NCI-H1930 (cell line): Measurements from ENCODE around the gene SLC25A26.

ENCODE experiments used
- DNase-seq, 2 experiments: peaks; one replicate each; lab custom pipeline; 2025; lab: John Stamatoyannopoulos, UW

SLC25A26 gene

GRCh38 chr3:66376568-66376967 is 155.8 kb downstream of the SLC25A26 start:
- no peak for DNase-seq

DNA sequence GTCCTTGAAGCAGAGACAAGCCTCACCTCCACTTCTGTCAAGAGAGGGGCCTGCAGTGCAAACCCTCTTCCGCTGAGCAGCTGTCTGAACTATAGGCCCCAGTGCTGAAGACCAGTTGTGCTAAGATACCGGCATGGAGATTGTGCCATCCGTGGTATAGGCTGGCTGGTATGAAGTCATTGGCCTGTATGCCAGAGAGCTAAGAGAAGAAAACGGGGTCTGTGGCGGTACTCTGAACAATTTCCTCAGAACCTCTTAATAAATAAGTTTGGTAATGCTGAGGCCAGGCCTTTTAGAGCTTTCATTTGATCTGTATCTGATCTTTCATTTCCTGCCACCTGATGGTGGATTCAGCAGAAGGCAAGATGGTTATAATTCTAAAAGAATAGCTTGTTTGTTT is 157.0 kb downstream of the SLC25A26 start:
- no peak for DNase-seq

- no peak for DNase-seq
These were observed 157.5 kb downstream of the SLC25A26 start for GRCh38 chr3:66378256-66378655.

DNA sequence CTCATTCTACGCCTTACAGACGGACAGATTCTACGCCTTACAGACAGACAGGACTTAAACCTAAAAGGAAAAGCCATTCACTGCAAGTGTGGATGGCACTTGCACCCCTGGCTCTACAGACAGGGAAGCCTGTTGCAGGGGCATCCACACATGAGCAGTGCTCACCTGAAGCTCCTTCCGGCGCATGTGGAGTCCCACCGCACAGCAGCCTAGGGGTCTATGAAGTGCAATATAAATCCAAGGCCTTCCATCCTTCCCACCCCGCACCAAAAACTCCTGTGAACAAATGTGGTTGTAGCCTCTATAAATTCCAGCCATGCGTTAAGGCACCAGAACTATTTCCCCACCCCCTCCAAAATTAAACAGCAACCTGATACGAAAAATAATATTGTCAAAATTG is 158.8 kb downstream of the SLC25A26 start:
- no peak for DNase-seq

DNA sequence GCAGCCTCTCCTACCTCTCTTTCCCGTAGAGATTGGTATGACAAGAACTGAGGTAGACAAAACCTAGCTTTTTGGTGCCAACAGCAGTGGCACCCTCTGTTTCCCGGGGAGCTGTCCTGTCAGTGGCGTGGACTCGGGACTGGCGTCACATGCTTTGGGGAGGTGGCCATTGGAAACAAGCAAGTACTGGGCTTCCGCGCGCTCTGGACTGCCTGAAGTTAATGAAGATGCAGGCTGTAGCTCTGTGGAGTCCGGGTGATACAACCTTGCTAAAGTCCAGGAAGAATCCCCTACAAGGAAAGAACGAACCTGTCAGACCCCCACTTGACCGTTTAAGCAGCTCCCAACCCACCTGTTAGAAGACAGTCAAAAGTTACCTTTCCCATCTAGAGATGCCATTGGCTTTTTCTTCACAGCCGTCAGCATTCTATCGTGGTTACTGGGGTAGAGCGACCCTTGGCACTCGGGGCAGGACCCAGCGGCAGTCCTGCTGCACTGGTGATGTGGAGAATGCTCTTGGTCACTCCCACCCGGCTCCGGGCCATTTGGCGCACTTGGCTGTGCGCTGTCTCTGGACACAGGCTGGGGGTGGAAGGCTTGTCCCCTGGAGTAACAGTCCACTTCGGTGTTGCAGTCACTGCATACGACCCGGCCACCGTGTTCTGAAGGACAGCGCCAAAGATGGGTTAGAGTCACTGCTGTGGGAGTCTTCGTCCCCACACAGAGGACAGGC is 159.6 kb downstream of the SLC25A26 start:
- no peak for DNase-seq

- DNase-seq: no peak
These were observed 160.8 kb downstream of the SLC25A26 start for GRCh38 chr3:66381626-66382025.

GRCh38 chr3:66382142-66382541 is 161.3 kb downstream of the SLC25A26 start:
- no peak for DNase-seq

DNA sequence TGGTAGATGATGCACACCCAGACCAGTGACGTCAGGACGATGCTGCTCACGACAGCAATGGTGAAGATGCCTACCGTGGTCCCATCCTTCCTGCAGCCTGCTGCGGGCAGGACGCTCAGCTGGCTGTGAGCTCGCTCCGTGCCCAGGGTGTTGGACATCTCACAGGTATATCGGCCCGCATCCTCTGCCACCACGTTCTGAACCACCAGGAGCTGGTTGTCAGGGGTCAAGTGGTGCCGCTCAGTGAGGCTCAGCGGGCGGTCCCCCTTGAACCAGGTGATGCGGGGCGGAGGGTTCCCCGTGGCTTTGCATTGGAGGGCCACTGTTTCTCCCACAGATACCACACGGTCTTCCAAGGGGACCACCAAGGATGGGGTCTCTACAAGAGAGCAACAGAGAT is 162.2 kb downstream of the SLC25A26 start:
- no peak for DNase-seq

DNA sequence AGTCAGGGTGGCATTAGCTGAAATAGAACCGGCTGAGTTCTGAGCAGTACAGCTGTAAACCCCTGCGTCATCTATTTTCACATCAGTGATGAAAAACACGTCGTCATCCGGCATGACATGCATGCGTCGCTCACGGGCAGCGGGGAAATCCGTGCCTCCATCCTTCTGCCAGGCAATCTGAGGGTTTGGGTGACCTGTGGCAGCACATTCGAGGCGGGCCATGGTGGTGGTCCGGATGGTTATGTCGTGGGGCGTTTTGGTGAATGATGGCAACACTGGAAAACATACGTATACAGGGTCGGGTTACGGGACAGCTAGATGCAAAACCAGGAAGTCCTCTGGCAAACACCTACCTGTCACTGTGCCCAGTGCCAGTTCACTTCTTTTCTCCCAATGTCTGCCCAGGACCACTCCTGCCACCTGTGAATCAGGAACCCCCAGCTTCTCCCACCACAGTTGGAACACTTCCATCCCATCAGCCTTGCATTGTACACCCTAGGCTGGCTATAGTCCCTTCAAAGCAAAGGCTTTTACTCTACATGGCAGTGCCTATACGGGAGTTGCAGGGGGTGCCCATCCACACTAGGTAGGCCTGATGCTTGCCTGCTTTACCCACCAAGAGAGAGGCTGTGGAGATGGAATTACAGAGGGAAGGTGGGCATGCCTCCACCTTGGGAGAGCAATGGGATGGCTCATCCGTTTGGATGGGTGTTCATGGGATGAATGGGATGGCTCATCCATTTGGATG is 163.4 kb downstream of the SLC25A26 start:
- no peak for DNase-seq

DNA sequence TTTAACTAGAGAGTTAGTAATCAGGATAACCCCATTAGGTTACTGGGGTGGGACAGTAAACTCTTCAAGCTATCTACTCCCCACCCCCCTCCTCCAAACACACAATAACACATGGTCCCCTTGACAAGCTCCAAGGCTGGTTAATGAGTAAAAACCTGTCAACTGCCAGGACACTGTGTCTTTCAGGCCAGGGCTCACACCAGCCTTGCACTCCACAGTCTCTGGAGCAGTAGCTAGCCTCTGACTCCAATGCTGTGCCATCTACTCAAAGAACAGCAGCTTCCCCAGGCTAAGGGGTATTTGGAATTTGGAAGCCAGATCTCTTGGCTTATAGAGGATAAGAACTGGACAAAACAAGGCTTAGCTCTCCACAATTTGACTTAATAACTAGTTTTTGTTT is 164.3 kb downstream of the SLC25A26 start:
- no peak for DNase-seq

DNA sequence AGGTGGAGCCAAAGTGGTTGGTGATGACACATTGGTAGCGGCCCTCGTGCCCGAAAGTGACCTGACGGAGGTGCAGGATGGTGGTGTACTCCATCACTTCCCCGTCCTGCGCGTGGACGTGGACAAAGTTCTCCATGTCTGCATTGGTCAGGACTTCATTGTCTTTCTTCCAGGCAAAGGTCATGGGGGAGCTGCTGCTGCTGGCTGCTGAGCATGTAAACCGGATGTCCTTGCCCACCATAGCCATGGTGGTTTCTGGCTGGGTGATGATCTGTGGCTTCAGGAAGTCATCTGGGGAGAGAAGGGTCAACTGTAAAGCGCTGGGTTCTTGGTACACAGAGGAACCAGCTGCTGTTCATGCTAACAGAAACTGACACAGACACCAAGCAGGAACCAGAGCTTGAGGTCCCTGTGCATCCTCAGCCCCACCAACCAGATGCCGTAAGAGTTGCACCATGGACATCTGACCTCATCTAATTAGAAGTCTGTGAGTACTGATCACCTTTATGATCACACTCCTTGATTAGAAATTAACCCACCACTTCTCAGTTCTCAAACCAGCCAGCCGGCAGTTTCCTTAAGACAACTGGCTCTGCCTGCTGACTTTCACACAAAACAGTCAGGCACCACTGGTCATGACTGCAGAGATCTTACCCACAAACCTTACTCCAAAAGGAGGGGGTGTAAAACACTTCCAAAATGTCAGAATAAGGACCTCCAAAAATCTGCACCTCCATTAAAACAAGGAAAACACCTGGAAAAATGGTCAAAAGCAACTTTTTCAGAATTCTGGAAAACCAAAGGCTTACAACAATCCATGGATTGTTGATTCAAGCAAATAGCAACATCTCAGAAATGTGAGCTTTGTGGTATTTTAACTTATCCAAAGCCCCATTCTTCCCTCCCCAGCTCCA is 165.5 kb downstream of the SLC25A26 start:
- no peak for DNase-seq

DNA sequence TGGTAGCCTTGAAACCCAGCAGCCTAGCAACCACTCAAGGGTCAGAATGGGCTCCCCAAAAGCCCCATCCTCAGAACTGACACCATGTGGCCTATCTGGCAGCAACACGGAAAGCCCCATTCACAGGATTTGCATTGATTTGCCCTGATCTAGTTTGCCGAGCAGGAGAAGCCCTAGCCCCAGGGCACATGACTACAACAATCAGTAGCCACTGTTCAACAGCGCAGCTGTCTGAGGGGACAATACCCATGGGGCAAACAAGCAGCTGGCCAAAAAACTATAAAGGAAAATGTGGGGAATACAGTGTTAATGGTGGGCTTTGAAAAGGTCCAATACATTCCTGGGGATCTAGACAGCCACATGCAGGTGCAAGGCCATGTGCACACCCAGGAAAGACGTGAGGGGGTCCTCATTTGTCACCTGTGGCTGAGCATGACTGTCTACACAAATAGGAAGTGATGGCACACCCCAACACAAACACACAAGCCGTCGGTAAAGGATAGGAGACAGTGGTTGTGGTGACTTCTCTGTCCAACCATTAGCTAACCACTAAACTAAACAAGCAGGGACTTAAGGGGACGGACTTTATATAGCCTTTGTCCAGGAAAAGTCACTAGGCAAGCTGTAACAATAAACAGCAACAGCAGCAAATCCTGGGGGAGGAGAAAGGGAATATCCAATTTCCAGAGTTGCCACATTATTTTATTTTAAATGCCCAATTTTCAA is 166.3 kb downstream of the SLC25A26 start:
- DNase-seq: no peak

- DNase-seq: no peak
These were observed 169.2 kb downstream of the SLC25A26 start for GRCh38 chr3:66390013-66390412.

- DNase-seq: no peak
These were observed 171.7 kb downstream of the SLC25A26 start for GRCh38 chr3:66392512-66392911.

DNA sequence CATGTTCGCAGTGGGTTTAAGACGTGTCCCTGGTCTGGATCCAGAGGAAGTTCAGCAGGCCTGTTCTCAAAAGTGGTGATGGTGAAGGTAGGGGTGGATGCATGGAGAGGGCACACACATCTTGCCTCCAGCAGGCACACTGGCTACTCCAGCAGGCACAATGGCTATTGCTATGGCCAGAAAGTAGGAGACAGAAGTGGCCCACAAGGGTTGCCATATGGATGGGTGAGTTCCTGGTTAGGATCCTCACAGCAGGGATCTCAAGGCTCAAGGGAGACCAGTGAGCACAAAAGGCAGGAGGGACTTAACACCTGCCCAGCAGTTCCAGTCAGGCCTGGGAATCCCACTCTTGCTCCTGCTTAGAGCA is 172.1 kb downstream of the SLC25A26 start:
- DNase-seq: no peak

DNA sequence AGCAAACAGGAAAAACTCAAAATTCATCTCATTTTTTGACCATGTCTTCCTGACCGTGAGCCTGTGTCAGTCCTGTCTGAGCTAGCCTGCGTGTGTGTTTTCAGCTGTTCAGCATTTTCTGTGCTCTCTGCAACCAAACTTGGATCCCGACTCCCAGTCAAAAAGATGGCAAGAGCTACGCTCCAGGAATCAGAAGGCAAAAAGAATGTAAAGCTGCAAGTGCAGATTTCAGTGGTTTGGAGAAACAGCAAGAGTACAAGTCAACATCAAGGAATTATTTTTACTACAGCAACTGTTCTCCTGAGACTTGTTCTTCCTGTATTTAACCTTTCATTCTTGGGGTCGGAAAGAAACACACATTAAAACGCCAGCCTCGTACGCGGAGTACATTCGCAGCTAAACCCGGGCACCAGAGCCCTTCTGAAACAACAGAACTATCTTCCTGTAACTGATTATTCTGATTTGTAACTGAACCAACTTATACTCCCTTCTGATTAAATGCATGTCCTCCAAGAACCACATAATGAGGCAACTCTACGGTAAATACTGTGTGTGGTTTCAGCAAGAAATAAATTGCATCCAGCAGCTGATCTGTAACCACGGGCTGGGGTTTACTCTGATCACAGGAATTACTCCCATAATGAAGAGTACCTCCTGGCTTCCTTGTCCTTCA is 172.7 kb downstream of the SLC25A26 start:
- DNase-seq: no peak

- no peak for DNase-seq
These were observed 173.4 kb downstream of the SLC25A26 start for GRCh38 chr3:66394019-66394752.

- DNase-seq: no peak
These were observed 174.0 kb downstream of the SLC25A26 start for GRCh38 chr3:66394753-66395249.

DNA sequence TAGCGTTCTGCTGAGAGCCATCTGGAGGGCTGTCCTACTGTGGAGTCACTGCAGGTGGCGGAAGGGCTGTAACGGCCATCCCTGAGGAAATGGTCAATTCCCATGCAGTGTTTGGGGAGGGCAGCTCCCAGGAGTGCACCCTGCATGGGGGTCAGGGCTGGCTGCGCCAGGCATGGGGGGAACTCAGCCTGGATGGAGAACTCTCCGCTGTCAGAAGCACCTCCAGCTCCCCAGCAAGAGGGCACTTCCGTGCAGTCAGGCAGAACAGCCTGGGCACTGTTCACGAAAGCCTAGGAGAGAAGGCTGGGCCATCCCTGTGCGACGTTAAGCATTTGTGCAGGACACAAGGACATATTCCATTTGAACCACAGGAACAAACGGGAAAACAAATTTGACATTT is 174.8 kb downstream of the SLC25A26 start:
- no peak for DNase-seq

DNA sequence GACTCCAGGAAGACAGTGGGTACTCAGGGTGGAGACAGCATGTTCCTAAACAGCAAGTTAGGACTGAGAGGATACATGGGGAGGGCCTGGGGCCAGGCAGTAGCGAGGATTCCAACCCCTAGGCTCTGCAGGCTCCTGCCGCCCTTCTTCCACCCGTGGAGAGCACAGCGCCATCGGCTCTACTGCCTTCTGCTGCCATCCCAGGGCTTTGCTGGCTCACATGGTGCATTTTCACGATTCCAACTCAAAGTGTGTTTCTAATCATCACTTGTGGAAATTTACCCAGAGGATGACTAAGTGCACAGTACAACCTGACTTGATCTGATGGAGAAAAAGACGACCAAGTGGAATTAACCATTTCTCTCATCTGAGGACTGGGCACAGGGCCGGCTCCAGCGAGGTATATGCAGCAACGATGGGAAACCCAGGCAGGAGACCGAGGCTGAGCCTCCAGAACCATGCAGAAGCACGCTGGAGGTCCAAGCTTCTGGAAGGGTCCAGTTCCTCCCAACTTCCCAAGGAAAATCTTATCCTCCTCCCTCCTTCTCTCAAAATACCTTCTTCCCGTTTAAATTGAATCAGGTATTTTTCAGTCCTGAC is 175.5 kb downstream of the SLC25A26 start:
- no peak for DNase-seq
